SU-DHL-6 (cell line): Measurements from ENCODE around the gene KRT14.
"Not testable (repeated sequence)": the region's sequence is repeated elsewhere in the genome, so short reads cannot be mapped to it uniquely, and the experiment has no call there.

Experiments
- H2AFZ ChIP-seq: fragments of 200-600 bp; sonication (generic); 2 replicates; pipeline ENCODE4 v1.6.1; 2014; ENCODE audit warnings: low read depth, mild to moderate bottlenecking, moderate library complexity, mixed read lengths, antibody characterized with exemption, low read length; ENCODE audit not compliant: severe bottlenecking
- H3F3A ChIP-seq: fragments of 200-600 bp; shearing (Covaris generic); 2 replicates; pipeline ENCODE4 v1.6.0; 2016; ENCODE audit warnings: antibody characterized with exemption, mild to moderate bottlenecking; ENCODE audit not compliant: insufficient read depth
- H3K27ac ChIP-seq: fragments of 200-600 bp; sonication (generic); 2 replicates; pipeline ENCODE4 v1.5.1; 2016; ENCODE audit warnings: low read depth, mild to moderate bottlenecking, low read length, moderate library complexity, mixed read lengths
- H3K27me3 ChIP-seq: fragments of 200-600 bp; sonication (generic), shearing (Covaris generic); 2 replicates; pipeline ENCODE4 v1.6.0; 2014; ENCODE audit warnings: mild to moderate bottlenecking, low read length
- H3K36me3 ChIP-seq: fragments of 200-600 bp; sonication (generic); 2 replicates; pipeline ENCODE4 v1.6.1; 2014; ENCODE audit warnings: mild to moderate bottlenecking, low read length, mixed read lengths
- H3K4me2 ChIP-seq: fragments of 300-600, 200-600 bp; shearing (Covaris generic), sonication (generic); 2 replicates; pipeline ENCODE4 v1.6.0; 2014; ENCODE audit warnings: low read length, low read depth, mild to moderate bottlenecking; ENCODE audit not compliant: poor library complexity, severe bottlenecking
- H3K4me3 ChIP-seq: fragments of 200-600 bp; sonication (generic); 2 replicates; pipeline ENCODE4 v1.5.1; 2014; ENCODE audit warnings: antibody characterized with exemption, low read length, mild to moderate bottlenecking, mixed read lengths; ENCODE audit not compliant: insufficient read depth, poor library complexity, severe bottlenecking
- H3K79me2 ChIP-seq: fragments of 200-600 bp; sonication (generic); 2 replicates; pipeline ENCODE4 v1.6.1; 2014; ENCODE audit warnings: mild to moderate bottlenecking, low read length, moderate library complexity; ENCODE audit not compliant: insufficient read depth
- H3K9ac ChIP-seq: fragments of 200-600 bp; sonication (generic); 2 replicates; pipeline ENCODE4 v1.7.0; 2014; ENCODE audit warnings: mild to moderate bottlenecking, low read length
- H3K9me2 ChIP-seq: fragments of 200-600 bp; sonication (generic); replicated peaks from 2 replicates; pipeline ENCODE4 v1.6.1; 2014; ENCODE audit warnings: low read length; ENCODE audit not compliant: insufficient read depth
- H3K9me3 ChIP-seq: fragments of 200-600 bp; sonication (generic); 2 replicates; pipeline ENCODE4 v1.6.1; 2014; ENCODE audit warnings: low read length, mixed read lengths; ENCODE audit not compliant: insufficient read depth
- H4K20me1 ChIP-seq: fragments of 200-600 bp; sonication (generic); 2 replicates; pipeline ENCODE4 v1.6.1; 2014; ENCODE audit warnings: low read depth, mild to moderate bottlenecking, antibody characterized with exemption, low read length, moderate library complexity, mixed read lengths
- CTCF ChIP-seq: fragments of 200-600 bp; sonication (generic); IDR thresholded peaks from one replicate; pipeline ENCODE4 v1.5.1; 2017; ENCODE audit warnings: antibody characterized with exemption, mild to moderate bottlenecking, low read length, moderate library complexity; ENCODE audit not compliant: insufficient read depth, poor library complexity, severe bottlenecking
- EZH2phosphoT487 ChIP-seq: fragments of 200-600 bp; sonication (generic), shearing (Covaris generic); conservative IDR thresholded peaks from 2 replicates; pipeline ENCODE4 v1.6.1; 2018; ENCODE audit warnings: mild to moderate bottlenecking, antibody characterized with exemption, low read length, moderate library complexity, mixed read lengths

KRT14 gene

GRCh38 chr17:41620583-41621434 lies 34.1 kb upstream of the KRT14 start:
- no peak overlapping the region for H3K9ac ChIP-seq
- no peaks in the 10 kb centered on the region for H3K9me3 ChIP-seq
- H3K4me2 ChIP-seq = no peak overlapping the region
- H3K27ac ChIP-seq = no peak overlapping the region
- H2AFZ ChIP-seq = no peak overlapping the region
- no peaks in the 10 kb centered on the region for H4K20me1 ChIP-seq
- H3K27me3 ChIP-seq = no peaks in the 10 kb centered on the region
- no peaks in the 10 kb centered on the region for H3K79me2 ChIP-seq
- no peak for TF ChIP-seq CTCF
- no peak for TF ChIP-seq EZH2phosphoT487
- H3K4me3 ChIP-seq = no peak overlapping the region
- no peaks in the 10 kb centered on the region for H3K36me3 ChIP-seq
- H3F3A ChIP-seq = no peaks in the 10 kb centered on the region
- H3K9me2 ChIP-seq = no peaks in the 10 kb centered on the region

- H3K9me2 ChIP-seq, H3K4me3 ChIP-seq, H3K36me3 ChIP-seq, H2AFZ ChIP-seq, H3K79me2 ChIP-seq, H3K9me3 ChIP-seq, H4K20me1 ChIP-seq, H3K27ac ChIP-seq, H3K9ac ChIP-seq, H3F3A ChIP-seq, H3K27me3 ChIP-seq, H3K4me2 ChIP-seq: not testable (repeated sequence)
Observed at GRCh38 chr17:41619927-41620582, 33.4 kb upstream of the KRT14 start.

GRCh38 chr17:41619036-41619926 lies 32.6 kb upstream of the KRT14 start:
- no peaks in the 10 kb centered on the region for H4K20me1 ChIP-seq
- no peaks in the 10 kb centered on the region for H3K9me3 ChIP-seq
- no peaks in the 10 kb centered on the region for H3F3A ChIP-seq
- H3K4me2 ChIP-seq = no peak overlapping the region
- no peaks in the 10 kb centered on the region for H3K9me2 ChIP-seq
- H3K79me2 ChIP-seq = no peaks in the 10 kb centered on the region
- no peaks in the 10 kb centered on the region for H3K36me3 ChIP-seq
- H2AFZ ChIP-seq = no peak overlapping the region
- no peak overlapping the region for H3K27ac ChIP-seq
- TF ChIP-seq CTCF (no peak), EZH2phosphoT487 (no peak)
- no peak overlapping the region for H3K4me3 ChIP-seq
- no peaks in the 10 kb centered on the region for H3K27me3 ChIP-seq
- no peak overlapping the region for H3K9ac ChIP-seq
